Measurements from ENCODE around the gene DNER.

Gene DNER

DNA sequence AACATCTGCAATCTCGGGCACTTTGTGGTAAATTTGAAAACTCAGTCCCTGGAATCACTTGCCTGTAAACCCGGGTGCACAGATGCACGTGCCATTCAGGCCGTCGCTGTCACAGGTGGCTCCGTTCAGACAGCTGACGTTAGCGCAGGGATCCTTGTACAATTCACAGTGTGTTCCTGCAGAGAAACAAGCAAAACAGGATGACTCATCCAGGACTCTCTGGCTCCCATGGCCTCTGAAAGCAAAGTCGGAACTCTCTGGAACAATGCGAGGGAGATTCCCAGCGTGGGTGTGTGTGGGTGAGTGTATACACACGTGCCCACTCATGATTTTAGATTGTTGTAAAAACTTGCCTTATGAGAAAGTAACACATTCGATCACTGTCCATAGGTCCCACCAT lies 307.2 kb downstream of the DNER start:
- no peaks in the 10 kb centered on the region for H3K27me3 ChIP-seq (ENCODE audit: control insufficient read depth, insufficient read depth, low read length)
- no peaks in the 10 kb centered on the region for H3K36me3 ChIP-seq (ENCODE audit: control insufficient read depth, low read depth, low read length)
- no peak overlapping the region for H3K9ac ChIP-seq (ENCODE audit: low read length)
- H3K9me3 ChIP-seq (ENCODE audit: control insufficient read depth, low read depth, low read length), result no peaks in the 10 kb centered on the region
- H3K27ac ChIP-seq (ENCODE audit: low read length), result no peak overlapping the region
- H3K4me1 ChIP-seq (ENCODE audit: control insufficient read depth, low read depth, low read length), result peaks cover 24% of the 10 kb centered on the region
- H3K4me3 ChIP-seq (ENCODE audit: low read length), result no peak overlapping the region

DNA sequence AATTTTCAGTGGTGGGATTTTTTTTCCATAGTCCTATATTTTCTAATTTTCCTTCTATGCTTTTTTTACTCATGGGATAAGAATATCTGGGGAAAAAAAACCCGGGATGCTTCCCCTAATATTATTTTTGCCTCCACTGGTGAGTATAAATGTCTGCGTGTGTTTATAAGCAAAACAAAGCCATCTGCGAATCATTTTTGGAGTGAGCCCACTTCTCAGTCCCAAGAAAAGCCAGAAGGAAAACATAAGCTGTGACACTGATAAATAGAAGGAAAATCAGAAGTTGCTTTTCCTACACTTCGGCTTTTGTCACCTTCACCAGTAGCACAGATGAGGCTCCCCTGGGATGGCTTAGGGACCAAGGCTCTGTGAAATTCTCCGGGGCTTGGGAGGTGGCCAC lies 308.6 kb downstream of the DNER start:
- Histone ChIP-seq H3K27ac (ENCODE audit: low read length) (no peak overlapping the region), H3K4me3 (ENCODE audit: low read length) (no peak overlapping the region), H3K36me3 (ENCODE audit: control insufficient read depth, low read depth, low read length) (no peaks in the 10 kb centered on the region), H3K9me3 (ENCODE audit: control insufficient read depth, low read depth, low read length) (no peaks in the 10 kb centered on the region), H3K27me3 (ENCODE audit: control insufficient read depth, insufficient read depth, low read length) (no peaks in the 10 kb centered on the region), H3K9ac (ENCODE audit: low read length) (no peak overlapping the region), H3K4me1 (ENCODE audit: control insufficient read depth, low read depth, low read length) (peaks cover 24% of the 10 kb centered on the region)

DNA sequence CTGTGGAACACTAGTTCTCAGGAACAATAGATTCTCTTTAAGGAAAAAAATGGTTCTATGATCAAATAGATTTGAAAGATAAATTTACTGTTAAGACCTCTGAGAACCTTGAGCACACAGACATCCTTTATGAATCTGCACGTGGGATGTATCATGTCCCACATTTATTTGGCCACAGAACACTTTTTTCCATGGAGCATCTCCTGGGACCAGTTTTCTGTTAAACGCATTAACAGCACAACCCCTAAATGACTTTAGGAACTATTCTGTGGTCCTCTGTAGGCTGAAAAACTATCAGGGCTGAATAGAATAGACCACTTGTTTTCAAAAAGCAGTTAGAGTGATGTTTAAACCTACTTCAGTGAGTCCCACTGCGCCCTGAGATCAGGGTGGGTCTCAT lies 311.1 kb downstream of the DNER start:
- Histone ChIP-seq H3K4me3 (ENCODE audit: low read length) (no peak overlapping the region), H3K36me3 (ENCODE audit: control insufficient read depth, low read depth, low read length) (no peaks in the 10 kb centered on the region), H3K27ac (ENCODE audit: low read length) (no peak overlapping the region), H3K9me3 (ENCODE audit: control insufficient read depth, low read depth, low read length) (no peaks in the 10 kb centered on the region), H3K27me3 (ENCODE audit: control insufficient read depth, insufficient read depth, low read length) (no peaks in the 10 kb centered on the region), H3K9ac (ENCODE audit: low read length) (no peak overlapping the region), H3K4me1 (ENCODE audit: control insufficient read depth, low read depth, low read length) (peaks cover 4% of the 10 kb centered on the region)

DNA sequence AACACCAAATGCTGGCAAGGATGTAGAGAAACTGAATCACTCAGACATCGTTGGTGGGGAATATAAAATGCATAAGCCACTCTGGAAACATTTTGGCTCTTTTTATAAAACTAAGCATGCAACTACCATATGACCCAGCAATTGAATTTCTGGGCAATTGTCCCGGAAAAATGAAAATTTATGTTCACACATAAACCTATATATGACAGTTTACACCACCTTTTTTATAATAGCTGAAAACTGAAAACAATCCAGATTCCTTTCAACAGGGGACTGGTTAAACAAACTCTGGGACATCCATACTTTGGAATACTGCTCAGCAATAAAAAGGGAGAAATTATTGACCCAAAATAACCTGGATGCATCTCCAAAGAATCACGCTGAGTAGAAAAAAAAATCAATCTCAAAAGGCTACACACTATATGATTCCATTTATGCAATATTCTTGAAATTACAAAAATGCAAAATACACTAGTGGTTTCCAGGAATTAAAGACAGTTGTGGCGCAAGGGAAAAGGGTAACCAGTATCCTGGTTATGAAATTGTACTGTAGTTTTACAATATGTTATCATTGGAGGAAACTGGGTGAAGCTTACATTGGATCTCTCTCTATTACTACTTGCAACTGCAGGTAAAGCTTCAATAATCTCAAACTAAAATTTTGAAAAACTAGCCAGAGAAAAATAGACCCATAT lies 313.0 kb downstream of the DNER start:
- H3K36me3 ChIP-seq (ENCODE audit: control insufficient read depth, low read depth, low read length), result no peaks in the 10 kb centered on the region
- no peak overlapping the region for H3K9ac ChIP-seq (ENCODE audit: low read length)
- H3K27ac ChIP-seq (ENCODE audit: low read length), result no peak overlapping the region
- H3K27me3 ChIP-seq (ENCODE audit: control insufficient read depth, insufficient read depth, low read length), result no peaks in the 10 kb centered on the region
- no peak overlapping the region for H3K4me3 ChIP-seq (ENCODE audit: low read length)
- no peaks in the 10 kb centered on the region for H3K4me1 ChIP-seq (ENCODE audit: control insufficient read depth, low read depth, low read length)
- no peaks in the 10 kb centered on the region for H3K9me3 ChIP-seq (ENCODE audit: control insufficient read depth, low read depth, low read length)

DNA sequence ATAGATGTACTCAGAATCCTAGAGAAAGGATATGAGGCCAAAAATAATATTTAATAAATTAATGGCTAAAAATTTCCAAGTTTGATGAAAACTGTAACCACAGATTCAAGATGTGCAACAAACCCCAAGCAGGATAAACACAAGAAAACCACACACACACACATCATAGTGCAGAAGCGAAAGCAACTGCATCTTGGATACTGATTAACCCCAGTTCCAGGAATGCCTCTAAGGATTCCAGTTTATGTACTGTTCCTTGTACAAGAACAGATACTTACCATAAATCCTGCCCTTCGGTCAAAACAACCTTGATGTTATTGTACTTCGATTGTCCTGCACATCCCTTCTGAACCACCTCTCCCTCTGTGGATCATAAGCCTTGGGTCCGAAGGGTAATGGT lies 320.4 kb downstream of the DNER start:
- Histone ChIP-seq H3K4me1 (ENCODE audit: control insufficient read depth, low read depth, low read length) (no peaks in the 10 kb centered on the region), H3K36me3 (ENCODE audit: control insufficient read depth, low read depth, low read length) (no peaks in the 10 kb centered on the region), H3K9ac (ENCODE audit: low read length) (no peak overlapping the region), H3K27ac (ENCODE audit: low read length) (no peak overlapping the region), H3K27me3 (ENCODE audit: control insufficient read depth, insufficient read depth, low read length) (no peaks in the 10 kb centered on the region), H3K4me3 (ENCODE audit: low read length) (no peak overlapping the region), H3K9me3 (ENCODE audit: control insufficient read depth, low read depth, low read length) (no peaks in the 10 kb centered on the region)

DNA sequence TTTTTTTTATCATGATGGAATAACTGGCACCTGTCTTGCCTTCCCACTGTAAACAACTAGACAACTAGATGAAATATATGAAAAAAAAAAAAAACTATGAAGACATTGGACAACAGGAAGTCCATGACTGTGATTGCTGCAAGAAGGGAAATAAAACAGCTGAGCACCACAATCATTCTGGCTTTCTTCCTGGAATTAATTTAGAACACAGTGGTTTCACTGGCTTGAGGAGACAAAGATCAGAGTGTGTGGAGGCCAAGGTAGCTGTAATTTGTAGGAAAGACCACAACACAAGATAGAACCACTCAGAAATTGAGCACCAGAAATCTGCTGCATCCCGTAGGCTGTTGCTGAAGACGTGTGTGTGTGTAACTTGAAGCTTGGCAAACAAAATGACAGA lies 322.2 kb downstream of the DNER start:
- Histone ChIP-seq H3K9me3 (ENCODE audit: control insufficient read depth, low read depth, low read length) (no peaks in the 10 kb centered on the region), H3K36me3 (ENCODE audit: control insufficient read depth, low read depth, low read length) (no peaks in the 10 kb centered on the region), H3K27ac (ENCODE audit: low read length) (no peak overlapping the region), H3K9ac (ENCODE audit: low read length) (no peak overlapping the region), H3K4me3 (ENCODE audit: low read length) (no peak overlapping the region), H3K4me1 (ENCODE audit: control insufficient read depth, low read depth, low read length) (no peaks in the 10 kb centered on the region), H3K27me3 (ENCODE audit: control insufficient read depth, insufficient read depth, low read length) (no peaks in the 10 kb centered on the region)

DNA sequence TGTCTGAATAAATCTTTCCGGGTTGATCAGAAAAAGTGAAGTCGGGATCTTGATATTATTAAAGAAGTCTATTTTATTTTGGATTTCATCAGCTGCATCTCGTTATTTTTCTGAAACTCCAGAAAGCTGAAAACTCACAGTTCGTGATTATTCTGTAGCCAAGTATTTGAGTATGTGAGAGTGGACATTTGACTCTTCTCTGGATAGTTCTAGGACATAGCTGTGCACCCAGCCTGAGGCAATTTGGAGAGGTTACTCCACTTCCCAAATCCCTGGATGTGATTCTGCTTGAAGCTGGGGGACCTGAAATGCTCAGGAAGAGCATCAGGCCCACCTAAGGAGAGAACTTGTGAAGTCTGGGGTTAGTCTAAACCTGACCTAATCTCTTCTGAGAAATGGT lies 325.6 kb downstream of the DNER start:
- Histone ChIP-seq H3K4me1 (ENCODE audit: control insufficient read depth, low read depth, low read length) (no peaks in the 10 kb centered on the region), H3K27ac (ENCODE audit: low read length) (no peak overlapping the region), H3K9ac (ENCODE audit: low read length) (no peak overlapping the region), H3K27me3 (ENCODE audit: control insufficient read depth, insufficient read depth, low read length) (no peaks in the 10 kb centered on the region), H3K4me3 (ENCODE audit: low read length) (no peak overlapping the region), H3K9me3 (ENCODE audit: control insufficient read depth, low read depth, low read length) (no peaks in the 10 kb centered on the region), H3K36me3 (ENCODE audit: control insufficient read depth, low read depth, low read length) (no peaks in the 10 kb centered on the region)

DNA sequence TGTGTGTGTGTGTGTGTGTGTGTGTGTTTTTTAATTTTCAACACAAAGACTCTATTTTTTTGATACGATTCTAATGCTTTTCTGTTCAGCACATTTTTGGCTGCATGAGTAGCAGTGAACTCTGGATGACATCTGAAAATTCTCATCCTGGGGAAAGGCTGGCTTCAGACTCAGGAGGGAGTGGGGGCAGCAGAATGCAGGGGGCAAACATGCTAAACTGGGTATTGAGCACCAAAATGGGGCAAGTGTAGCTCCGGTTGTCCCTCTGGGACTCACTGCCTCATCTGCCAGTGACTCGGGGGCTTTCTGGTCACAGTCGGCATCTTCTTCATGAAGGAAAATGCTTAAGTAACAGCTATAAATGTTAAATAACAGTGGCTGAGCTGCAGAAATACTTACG lies 326.5 kb downstream of the DNER start:
- Histone ChIP-seq H3K27me3 (ENCODE audit: control insufficient read depth, insufficient read depth, low read length) (no peaks in the 10 kb centered on the region), H3K27ac (ENCODE audit: low read length) (no peak overlapping the region), H3K36me3 (ENCODE audit: control insufficient read depth, low read depth, low read length) (no peaks in the 10 kb centered on the region), H3K4me3 (ENCODE audit: low read length) (no peak overlapping the region), H3K9ac (ENCODE audit: low read length) (no peak overlapping the region), H3K4me1 (ENCODE audit: control insufficient read depth, low read depth, low read length) (no peaks in the 10 kb centered on the region), H3K9me3 (ENCODE audit: control insufficient read depth, low read depth, low read length) (no peaks in the 10 kb centered on the region)

DNA sequence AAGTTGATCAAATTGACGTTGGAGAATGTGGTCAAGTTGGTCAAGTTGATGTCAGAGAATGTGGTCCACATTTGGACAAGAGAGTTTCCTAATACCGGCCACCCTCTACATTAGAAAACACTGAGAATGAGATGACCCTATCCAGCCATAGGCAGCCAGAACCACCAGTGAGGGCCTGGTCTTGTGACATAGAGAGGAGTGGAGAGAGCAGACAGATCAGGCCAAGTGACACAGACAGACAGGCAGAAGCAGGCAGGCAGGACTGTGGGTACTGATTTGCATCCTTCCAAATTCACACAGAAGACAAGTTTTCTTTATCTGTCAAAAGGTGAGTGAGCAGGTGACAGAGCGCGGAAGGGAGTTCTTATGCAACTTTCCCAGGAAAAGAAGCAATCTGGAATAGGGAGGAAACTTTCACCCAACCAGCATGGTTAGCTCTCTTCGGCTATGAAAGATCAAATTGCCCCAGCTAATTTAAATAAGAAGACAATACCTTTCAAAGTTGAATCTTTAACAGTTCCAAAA lies 334.2 kb downstream of the DNER start:
- H3K36me3 ChIP-seq (ENCODE audit: control insufficient read depth, low read depth, low read length), result no peaks in the 10 kb centered on the region
- H3K4me1 ChIP-seq (ENCODE audit: control insufficient read depth, low read depth, low read length), result no peaks in the 10 kb centered on the region
- no peaks in the 10 kb centered on the region for H3K9me3 ChIP-seq (ENCODE audit: control insufficient read depth, low read depth, low read length)

DNA sequence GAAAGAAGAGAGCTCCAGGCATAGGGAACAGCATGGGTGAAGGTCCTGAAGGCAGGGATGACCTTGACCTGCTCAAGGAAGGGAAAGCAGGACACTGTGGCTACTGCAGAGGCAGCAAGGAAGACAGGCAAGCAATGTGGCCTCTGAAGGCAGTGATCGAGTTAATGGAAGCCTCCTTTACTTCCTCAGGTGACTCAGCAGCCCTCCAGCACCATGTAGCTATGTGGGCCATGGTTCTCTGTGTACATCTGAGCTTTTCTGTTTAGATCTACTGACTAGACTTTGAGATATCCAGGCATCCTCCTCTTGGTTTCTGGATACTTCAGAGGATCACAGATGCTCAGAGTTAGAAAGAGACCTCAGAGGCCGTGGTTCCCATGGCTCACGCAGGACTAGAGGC lies 336.0 kb downstream of the DNER start:
- no peak overlapping the region for H3K9ac ChIP-seq (ENCODE audit: low read length)
- no peaks in the 10 kb centered on the region for H3K9me3 ChIP-seq (ENCODE audit: control insufficient read depth, low read depth, low read length)
- H3K4me1 ChIP-seq (ENCODE audit: control insufficient read depth, low read depth, low read length), result no peaks in the 10 kb centered on the region
- H3K27me3 ChIP-seq (ENCODE audit: control insufficient read depth, insufficient read depth, low read length), result no peaks in the 10 kb centered on the region
- H3K36me3 ChIP-seq (ENCODE audit: control insufficient read depth, low read depth, low read length), result no peaks in the 10 kb centered on the region
- H3K4me3 ChIP-seq (ENCODE audit: low read length), result no peak overlapping the region
- H3K27ac ChIP-seq (ENCODE audit: low read length), result no peak overlapping the region

More for the DNA sequence above, 334.2 kb downstream of the DNER start:
- H3K27ac ChIP-seq (ENCODE audit: low read length), result no peak overlapping the region
- no peak overlapping the region for H3K4me3 ChIP-seq (ENCODE audit: low read length)
- H3K9ac ChIP-seq (ENCODE audit: low read length), result no peak overlapping the region
- no peaks in the 10 kb centered on the region for H3K27me3 ChIP-seq (ENCODE audit: control insufficient read depth, insufficient read depth, low read length)

DNA sequence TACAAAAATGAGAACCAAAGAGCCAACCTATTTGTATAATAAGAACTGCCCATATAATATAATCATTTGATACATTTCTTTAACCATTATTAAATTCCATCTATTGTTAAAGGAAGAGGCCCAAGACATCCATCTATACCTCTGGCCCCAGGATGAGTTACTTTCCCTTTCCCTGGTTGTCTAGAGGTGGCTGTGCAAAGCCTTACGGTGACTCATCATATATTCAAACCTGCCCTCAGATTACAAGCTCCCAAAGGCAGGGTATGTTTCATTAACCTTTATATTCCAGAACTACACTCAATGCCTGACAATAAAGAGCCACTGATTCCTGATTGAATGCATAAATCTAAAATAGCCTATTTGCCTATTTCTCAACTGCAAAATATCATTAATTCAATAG lies 337.5 kb downstream of the DNER start:
- Histone ChIP-seq H3K9me3 (ENCODE audit: control insufficient read depth, low read depth, low read length) (no peaks in the 10 kb centered on the region), H3K4me1 (ENCODE audit: control insufficient read depth, low read depth, low read length) (no peaks in the 10 kb centered on the region), H3K27ac (ENCODE audit: low read length) (no peak overlapping the region), H3K4me3 (ENCODE audit: low read length) (no peak overlapping the region), H3K27me3 (ENCODE audit: control insufficient read depth, insufficient read depth, low read length) (no peaks in the 10 kb centered on the region), H3K36me3 (ENCODE audit: control insufficient read depth, low read depth, low read length) (no peaks in the 10 kb centered on the region), H3K9ac (ENCODE audit: low read length) (no peak overlapping the region)

DNA sequence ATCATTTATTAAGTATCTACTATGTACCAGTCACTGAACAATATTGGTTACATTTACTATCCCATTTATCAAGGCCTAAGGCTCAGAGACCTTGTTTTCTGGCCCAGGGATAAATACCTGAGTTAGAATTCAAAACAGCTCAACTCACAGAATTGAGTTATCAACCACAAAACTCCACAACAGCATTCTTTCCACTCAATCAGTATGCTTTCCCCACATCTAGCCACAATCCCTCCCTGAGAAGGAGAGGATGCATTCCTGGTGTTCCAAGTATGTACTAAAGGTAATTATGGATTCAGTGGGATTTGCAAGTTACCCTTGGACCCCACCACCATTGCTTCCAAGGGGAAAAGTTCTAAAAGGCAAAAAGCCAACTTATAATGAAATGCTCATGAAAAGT lies 339.1 kb downstream of the DNER start:
- Histone ChIP-seq H3K27me3 (ENCODE audit: control insufficient read depth, insufficient read depth, low read length) (no peaks in the 10 kb centered on the region), H3K4me1 (ENCODE audit: control insufficient read depth, low read depth, low read length) (no peaks in the 10 kb centered on the region), H3K27ac (ENCODE audit: low read length) (no peak overlapping the region), H3K9ac (ENCODE audit: low read length) (no peak overlapping the region), H3K36me3 (ENCODE audit: control insufficient read depth, low read depth, low read length) (no peaks in the 10 kb centered on the region), H3K4me3 (ENCODE audit: low read length) (no peak overlapping the region), H3K9me3 (ENCODE audit: control insufficient read depth, low read depth, low read length) (no peaks in the 10 kb centered on the region)

Measured in iPS-18a (cell line).